ENCODE data around the gene RNF6.

- TF ChIP-seq SUZ12 (IDR thresholded peaks at IDR 0.05; ENCODE audit: extremely low read depth, insufficient read depth, insufficient read length) = no peak
- no peak for TF ChIP-seq YY1 (IDR thresholded peaks at IDR 0.05; ENCODE audit: insufficient read depth, insufficient read length)
Measured at GRCh38 chr13:26202365-26202972, 19.6 kb downstream of the RNF6 start.
